Measurements from ENCODE around the gene ADH4. TPM values are rescaled to one million over a fixed set of nuclear protein-coding genes. Genes with fewer than 3 reads are reported as not detected.

Gene ADH4
- total and polyA plus RNA-seq, 9 of the 15 experiments (the other 6 are each of a cell fraction or from before 2014, with no cell fraction given): not detected

DNA sequence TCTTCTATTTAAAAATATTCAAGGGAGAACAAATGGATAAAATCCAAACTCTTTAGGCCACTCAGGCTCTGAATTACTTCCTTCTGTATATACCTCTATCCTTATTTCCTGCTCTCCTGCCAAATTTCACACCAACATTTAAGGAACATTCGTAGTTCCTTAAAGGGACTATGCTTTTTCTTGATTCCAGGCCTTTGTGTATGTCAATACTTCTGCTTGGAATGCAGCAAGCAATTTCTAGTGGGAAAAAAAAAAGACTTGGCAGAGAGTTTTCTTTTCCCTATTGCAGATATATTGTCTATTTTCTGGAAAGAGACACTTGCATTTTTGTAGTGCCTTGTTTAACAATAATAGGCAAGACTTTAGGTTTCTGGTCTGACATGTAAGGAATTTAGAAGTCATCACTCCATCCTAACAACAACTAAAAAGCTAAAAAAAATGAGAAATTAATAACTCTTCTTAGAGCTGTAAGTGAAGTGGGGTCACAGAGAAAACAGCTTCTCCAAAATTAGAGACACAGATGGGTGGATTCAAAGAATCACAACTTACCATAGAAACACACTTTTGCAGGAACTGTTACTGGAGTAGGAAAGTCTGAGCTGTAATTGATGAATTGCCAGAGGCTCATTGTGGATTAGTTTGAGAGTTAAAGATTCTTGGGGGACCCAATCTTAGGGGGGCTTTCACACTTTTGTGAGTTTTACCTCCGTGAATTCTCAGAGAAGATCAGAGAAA is 53.4 kb downstream of the ADH4 start:
- Histone ChIP-seq H3K9me3 (replicated peaks; ENCODE audit: control insufficient read depth, insufficient read depth, low read depth, low read length) (no peaks in the 10 kb centered on the region), H3K9ac (ENCODE audit: insufficient read depth in 1 of 2, low read depth in 2 of 2, low read length in 2 of 2) (peak overlapping the region; percentile 41 to 92; a peak in 3 of 4 replicates), H3K4me3 (peak overlapping the region; percentile 92), H3K27me3 (ENCODE audit: control insufficient read depth in 2 of 2, insufficient read depth in 2 of 2, low read length in 2 of 2) (no peaks in the 10 kb centered on the region), H3K79me2 (ENCODE audit: control insufficient read depth, insufficient read depth, low read length) (peaks cover 67% of the 10 kb centered on the region), H2AFZ (ENCODE audit: low read depth, low read length) (peak overlapping the region; percentile 37; the same call in 1 of the 2 replicates), H4K20me1 (replicated peaks; ENCODE audit: control insufficient read depth, insufficient read depth, low read length) (no peaks in the 10 kb centered on the region), H3K4me1 (replicated peaks in 1 of 2; ENCODE audit: control insufficient read depth in 2 of 2, insufficient read depth in 2 of 2, low read length in 2 of 2) (peaks cover 4 to 7% of the 10 kb centered on the region in 2 experiments; a peak in 3 of 5 replicates), H3K27ac (ENCODE audit: extremely low read depth, low read depth, low read length) (peak overlapping the region; percentile 90), H3K4me2 (ENCODE audit: insufficient read depth, low read length) (peak overlapping the region; percentile 94), H3K9me1 (ENCODE audit: control insufficient read depth, insufficient read depth, low read length) (no peaks in the 10 kb centered on the region), H3K36me3 (ENCODE audit: control insufficient read depth, insufficient read depth, low read length) (peaks cover 3% of the 10 kb centered on the region; the same call in 1 of the 3 replicates)
- WGBS (ENCODE audit: insufficient coverage, low coverage, missing lambda C conversion rate): 4% methylated on average over 2 of the region's 2 CpGs
- TF ChIP-seq KAT7 (CRISPR knock-in tag; IDR thresholded peaks at IDR 0.05; ENCODE audit: borderline replicate concordance): peak; percentile 63; the same call in 1 of the 2 replicates
- no peak for TF ChIP-seq ZNF77 (CRISPR knock-in tag; IDR thresholded peaks at IDR 0.05)
- intact Hi-C loops (cut with micrococcal nuclease) (no loop called here), in situ Hi-C loops (cut with MboI) (no loop called here)
- ATAC-seq (no peak), DNase-seq (ENCODE audit: extremely low read depth in 1 of 4, low spot score in 3 of 4) (no peak), FAIRE-seq (no peak)
- ChIA-PET POLR2A (no interaction called here), CTCF (ENCODE audit: low intra/inter-chr PET ratio) (no interaction called here)
- BruUV-seq (replicated peaks): no TSS peak

All from K562 (cell line).